Large intestine (tissue), 12 donors: ENCODE measurements around the gene MUSK. TPM values are rescaled to one million over a fixed set of nuclear protein-coding genes. Genes with fewer than 3 reads are reported as not detected.

Source experiments
- DNase-seq, 2 donors: peaks; one replicate each; pipeline versions ENCODE4 v3.0.0 to v3.0.0-alpha.2; 2013
- H3K27ac ChIP-seq: one replicate; pipeline ENCODE4 v1.5.1; 2013; ENCODE audit warnings: low read length
- H3K27me3 ChIP-seq: 2 replicates; pipeline ENCODE4 v1.6.1; 2013; ENCODE audit warnings: low read length; ENCODE audit not compliant: control insufficient read depth, insufficient read depth
- H3K36me3 ChIP-seq: 2 replicates; pipeline ENCODE4 v1.6.1; 2013; ENCODE audit warnings: low read length; ENCODE audit not compliant: control insufficient read depth, insufficient read depth
- H3K4me1 ChIP-seq: one replicate; pipeline ENCODE4 v1.6.1; 2013; ENCODE audit warnings: low read length; ENCODE audit not compliant: control insufficient read depth, insufficient read depth
- H3K4me3 ChIP-seq: one replicate; pipeline ENCODE4 v1.5.1; 2013; ENCODE audit warnings: low read length
- H3K9me3 ChIP-seq: one replicate; pipeline ENCODE4 v1.6.1; 2013; ENCODE audit warnings: mild to moderate bottlenecking, low read depth, low read length, moderate library complexity; ENCODE audit not compliant: control insufficient read depth
- WGBS: methylation state at CpG from one replicate; pipeline ENCODE4 v1.1.5; 2013; ENCODE audit warnings: low lambda C conversion rate; ENCODE audit not compliant: insufficient coverage; 5-methylcytosine and 5-hydroxymethylcytosine counted together
- long read RNA-seq, 11 donors: transcript quantifications; one replicate each; lab custom pipeline, GENCODE V29; 2026
- polyA plus RNA-seq: library from polyadenylated mRNA; unstranded; fragments of 120-200 nt; gene quantifications from one replicate; pipeline ENCODE4 v1.2.1, GENCODE V29; 2013

Gene MUSK
- 1.1 TPM for polyA plus RNA-seq
- long read RNA-seq, donor 1 = 0 reads
- long read RNA-seq, donor 2 = 0 reads
- long read RNA-seq, donor 3 = 0 reads
- long read RNA-seq, donor 4 = 0 reads
- long read RNA-seq, donor 5 = 0 reads
- long read RNA-seq, donor 6 = 0 reads
- long read RNA-seq, donor 7 = 0 reads
- long read RNA-seq, donor 8 = 0 reads
- long read RNA-seq, donor 9 = 0 reads
- long read RNA-seq, donor 10 = 0 reads
- long read RNA-seq, donor 11 = 0 reads

GRCh38 chr9:110668570-110669167 is at the start of gene MUSK:
MUSK (plus strand) TSS chr9:110668791; CDS start chr9:110668905, 114 bp downstream.
- peak within 1 kb of the TSS; percentile 38 for H3K27ac ChIP-seq
- peak in 1 of 2 donors; percentile 31 for DNase-seq
- no peaks in the 10 kb centered on the region for H3K4me1 ChIP-seq
- no peaks in the 10 kb centered on the region for H3K36me3 ChIP-seq
- H3K9me3 ChIP-seq = no peaks in the 10 kb centered on the region
- H3K4me3 ChIP-seq = peak within 1 kb of the TSS; percentile 9
- no peaks in the 10 kb centered on the region for H3K27me3 ChIP-seq
- WGBS = 93% methylated on average over 3 of the region's 8 CpGs

GRCh38 chr9:110619831-110620230 is 48.8 kb upstream of the MUSK start:
- Histone ChIP-seq H3K4me3 (no peak overlapping the region), H3K9me3 (no peaks in the 10 kb centered on the region), H3K36me3 (no peaks in the 10 kb centered on the region)

GRCh38 chr9:110620726-110621125 is 47.9 kb upstream of the MUSK start:
- 75% methylated on average over 2 of the region's 3 CpGs for WGBS
- DNase-seq = no peak
- Histone ChIP-seq H3K27ac (no peak overlapping the region), H3K9me3 (no peaks in the 10 kb centered on the region), H3K4me1 (no peaks in the 10 kb centered on the region), H3K4me3 (no peak overlapping the region), H3K36me3 (no peaks in the 10 kb centered on the region), H3K27me3 (no peaks in the 10 kb centered on the region)

More at GRCh38 chr9:110619831-110620230, 48.8 kb upstream of the MUSK start:
- Histone ChIP-seq H3K27ac (no peak overlapping the region), H3K4me1 (no peaks in the 10 kb centered on the region), H3K27me3 (no peaks in the 10 kb centered on the region)
- no peak for DNase-seq

- H3K36me3 ChIP-seq = no peaks in the 10 kb centered on the region
- WGBS = 100% methylated on average over 1 of the region's 2 CpGs
- no peaks in the 10 kb centered on the region for H3K4me1 ChIP-seq
- DNase-seq = no peak
- no peaks in the 10 kb centered on the region for H3K27me3 ChIP-seq
- no peaks in the 10 kb centered on the region for H3K9me3 ChIP-seq
- H3K4me3 ChIP-seq = no peak overlapping the region
- no peak overlapping the region for H3K27ac ChIP-seq
These were observed 46.2 kb upstream of the MUSK start for GRCh38 chr9:110622368-110622767.

- no CpG with 5 or more reads among the region's 3 CpGs for WGBS
- Histone ChIP-seq H3K4me3 (no peak overlapping the region), H3K27ac (no peak overlapping the region)
These were observed 45.0 kb upstream of the MUSK start for GRCh38 chr9:110623462-110624025.

GRCh38 chr9:110626101-110626829 is 42.3 kb upstream of the MUSK start:
- WGBS = 71% methylated on average over 4 of the region's 9 CpGs
- no peaks in the 10 kb centered on the region for H3K4me1 ChIP-seq
- H3K27ac ChIP-seq = no peak overlapping the region
- H3K36me3 ChIP-seq = no peaks in the 10 kb centered on the region
- H3K4me3 ChIP-seq = no peak overlapping the region
- no peak for DNase-seq
- H3K9me3 ChIP-seq = no peaks in the 10 kb centered on the region
- H3K27me3 ChIP-seq = no peaks in the 10 kb centered on the region

More at GRCh38 chr9:110623462-110624025, 45.0 kb upstream of the MUSK start:
- Histone ChIP-seq H3K4me1 (no peaks in the 10 kb centered on the region), H3K9me3 (no peaks in the 10 kb centered on the region), H3K27me3 (no peaks in the 10 kb centered on the region), H3K36me3 (no peaks in the 10 kb centered on the region)
- peak; percentile 18 to 35 for DNase-seq

GRCh38 chr9:110635589-110635988 is 33.0 kb upstream of the MUSK start:
- no peak for DNase-seq
- Histone ChIP-seq H3K27ac (no peak overlapping the region), H3K27me3 (no peaks in the 10 kb centered on the region), H3K4me1 (no peaks in the 10 kb centered on the region), H3K9me3 (peaks cover 3% of the 10 kb centered on the region), H3K4me3 (no peak overlapping the region), H3K36me3 (no peaks in the 10 kb centered on the region)

- Histone ChIP-seq H3K4me1 (no peaks in the 10 kb centered on the region), H3K27ac (no peak overlapping the region), H3K27me3 (no peaks in the 10 kb centered on the region), H3K4me3 (no peak overlapping the region), H3K36me3 (no peaks in the 10 kb centered on the region), H3K9me3 (peaks cover 3% of the 10 kb centered on the region)
- DNase-seq = no peak
- whole genome bisulfite sequencing = 77% methylated on average over 4 of the region's 4 CpGs
These were observed 30.1 kb upstream of the MUSK start for GRCh38 chr9:110638381-110638954.

GRCh38 chr9:110640736-110641135 is 27.9 kb upstream of the MUSK start:
- DNase-seq = no peak
- no peak overlapping the region for H3K27ac ChIP-seq
- no peaks in the 10 kb centered on the region for H3K4me1 ChIP-seq
- H3K27me3 ChIP-seq = no peaks in the 10 kb centered on the region
- no peak overlapping the region for H3K4me3 ChIP-seq
- H3K9me3 ChIP-seq = no peaks in the 10 kb centered on the region
- H3K36me3 ChIP-seq = no peaks in the 10 kb centered on the region

GRCh38 chr9:110641293-110641692 is 27.3 kb upstream of the MUSK start:
- Histone ChIP-seq H3K27ac (no peak overlapping the region), H3K27me3 (no peaks in the 10 kb centered on the region), H3K9me3 (no peaks in the 10 kb centered on the region), H3K4me3 (no peak overlapping the region), H3K36me3 (no peaks in the 10 kb centered on the region), H3K4me1 (no peaks in the 10 kb centered on the region)
- DNase-seq = no peak
- WGBS = no CpG with 5 or more reads among the region's 2 CpGs
